Smooth muscle cell (in vitro differentiated cells): ENCODE results near the gene THY1. TPM values are rescaled to one million over a fixed set of nuclear protein-coding genes. Genes with fewer than 3 reads are reported as not detected.
"Not testable (repeated sequence)": the region's sequence is repeated elsewhere in the genome, so short reads cannot be mapped to it uniquely, and the experiment has no call there.

ENCODE experiments used
- DNase-seq: peaks from one replicate; lab custom pipeline; 2025; ENCODE audit not compliant: unreplicated experiment; lab: John Stamatoyannopoulos, UW
- H2AFZ ChIP-seq: fragments of 200-600 bp; sonication (generic); 2 replicates; pipeline ENCODE4 v1.6.0; 2016; ENCODE audit warnings: antibody characterized with exemption, low read depth, mild to moderate bottlenecking
- H3F3A ChIP-seq: fragments of 200-600 bp; sonication (generic); 2 replicates; pipeline ENCODE4 v1.6.0; 2017; ENCODE audit warnings: antibody characterized with exemption, low read depth
- H3K27ac ChIP-seq: fragments of 200-600 bp; sonication (generic); 2 replicates; pipeline ENCODE4 v1.5.1; 2016; ENCODE audit warnings: low read depth, mild to moderate bottlenecking
- H3K27me3 ChIP-seq: fragments of 200-600 bp; sonication (generic); 2 replicates; pipeline ENCODE4 v1.6.1; 2016; ENCODE audit warnings: low read depth, mild to moderate bottlenecking
- H3K36me3 ChIP-seq: fragments of 200-600 bp; sonication (generic); 2 replicates; pipeline ENCODE4 v1.5.1; 2016; ENCODE audit warnings: low read depth
- H3K4me1 ChIP-seq: fragments of 200-600 bp; sonication (generic); 2 replicates; pipeline ENCODE4 v1.5.1; 2016; ENCODE audit warnings: low read depth
- H3K4me2 ChIP-seq: fragments of 200-600 bp; sonication (generic); 2 replicates; pipeline ENCODE4 v1.6.0; 2016; ENCODE audit warnings: mild to moderate bottlenecking
- H3K4me3 ChIP-seq: fragments of 200-600 bp; sonication (generic); 2 replicates; pipeline ENCODE4 v1.5.1; 2016; ENCODE audit warnings: mild to moderate bottlenecking
- H3K79me2 ChIP-seq: fragments of 200-600 bp; sonication (generic); 2 replicates; pipeline ENCODE4 v1.6.0; 2016; ENCODE audit warnings: low read depth, mild to moderate bottlenecking
- H3K9ac ChIP-seq: fragments of 200-600 bp; sonication (generic); 2 replicates; pipeline ENCODE4 v1.6.0; 2016; ENCODE audit warnings: low read depth
- H3K9me3 ChIP-seq: fragments of 200-600 bp; sonication (generic); replicated peaks from 2 replicates; pipeline ENCODE4 v1.5.1; 2016; ENCODE audit warnings: low read depth
- H4K20me1 ChIP-seq: fragments of 200-600 bp; sonication (generic); 2 replicates; pipeline ENCODE4 v1.6.0; 2016; ENCODE audit warnings: low read depth
- WGBS: methylation state at CpG from one replicate; pipeline ENCODE4 v1.1.7; 2016; ENCODE audit warnings: low lambda C conversion rate; 5-methylcytosine and 5-hydroxymethylcytosine counted together
- polyA plus RNA-seq: library from polyadenylated mRNA; unstranded; fragments of >200 nt; fragmentation: Nextera tagmentation; extraction: Ambion mirVana; gene quantifications from 2 replicates; pipeline ENCODE4 v1.2.1, GENCODE V29; 2016
- total RNA-seq: library from RNA; depleted of rRNA; stranded (reverse); fragments of >200 nt; gene quantifications from 2 replicates; pipeline ENCODE4 v1.2.3, GENCODE V29; 2014
- TF ChIP-seq, protein P1 (sequence below): fragments of 200-600 bp; sonication (generic); IDR thresholded peaks from 2 replicates; pipeline ENCODE4 v1.5.1; 2017; ENCODE audit warnings: borderline replicate concordance, mild to moderate bottlenecking, antibody characterized with exemption; ENCODE audit not compliant: insufficient read depth, poor library complexity, severe bottlenecking

THY1 gene
- total and polyA plus RNA-seq, 2 experiments from 2014 or later, result 297 to 614 TPM

- Histone ChIP-seq H3K4me3 (no peak overlapping the region), H3K9ac (peak overlapping the region; percentile 8), H3K4me2 (peak overlapping the region; percentile 43), H3K36me3 (no peaks in the 10 kb centered on the region), H3F3A (peaks cover 3% of the 10 kb centered on the region), H3K9me3 (no peaks in the 10 kb centered on the region), H2AFZ (peak overlapping the region; percentile 61), H3K27ac (peak overlapping the region; percentile 67), H3K79me2 (no peaks in the 10 kb centered on the region), H3K4me1 (no peaks in the 10 kb centered on the region), H3K27me3 (no peaks in the 10 kb centered on the region), H4K20me1 (no peaks in the 10 kb centered on the region)
- DNase-seq, result no peak
- TF ChIP-seq, protein P1, sequence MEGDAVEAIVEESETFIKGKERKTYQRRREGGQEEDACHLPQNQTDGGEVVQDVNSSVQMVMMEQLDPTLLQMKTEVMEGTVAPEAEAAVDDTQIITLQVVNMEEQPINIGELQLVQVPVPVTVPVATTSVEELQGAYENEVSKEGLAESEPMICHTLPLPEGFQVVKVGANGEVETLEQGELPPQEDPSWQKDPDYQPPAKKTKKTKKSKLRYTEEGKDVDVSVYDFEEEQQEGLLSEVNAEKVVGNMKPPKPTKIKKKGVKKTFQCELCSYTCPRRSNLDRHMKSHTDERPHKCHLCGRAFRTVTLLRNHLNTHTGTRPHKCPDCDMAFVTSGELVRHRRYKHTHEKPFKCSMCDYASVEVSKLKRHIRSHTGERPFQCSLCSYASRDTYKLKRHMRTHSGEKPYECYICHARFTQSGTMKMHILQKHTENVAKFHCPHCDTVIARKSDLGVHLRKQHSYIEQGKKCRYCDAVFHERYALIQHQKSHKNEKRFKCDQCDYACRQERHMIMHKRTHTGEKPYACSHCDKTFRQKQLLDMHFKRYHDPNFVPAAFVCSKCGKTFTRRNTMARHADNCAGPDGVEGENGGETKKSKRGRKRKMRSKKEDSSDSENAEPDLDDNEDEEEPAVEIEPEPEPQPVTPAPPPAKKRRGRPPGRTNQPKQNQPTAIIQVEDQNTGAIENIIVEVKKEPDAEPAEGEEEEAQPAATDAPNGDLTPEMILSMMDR, result no peak
- 28% methylated on average over 4 of the region's 4 CpGs for WGBS
Measured at GRCh38 chr11:119445850-119446249, 22.9 kb upstream of the THY1 start.

GRCh38 chr11:119445379-119445778 is 22.4 kb upstream of the THY1 start:
- Histone ChIP-seq H3K27ac (peak overlapping the region; percentile 67), H3F3A (peaks cover 5% of the 10 kb centered on the region), H3K79me2 (no peaks in the 10 kb centered on the region), H3K9me3 (no peaks in the 10 kb centered on the region), H3K4me2 (peak overlapping the region; percentile 43), H3K36me3 (no peaks in the 10 kb centered on the region), H3K4me1 (no peaks in the 10 kb centered on the region), H2AFZ (peak overlapping the region; percentile 61), H3K4me3 (no peak overlapping the region), H3K9ac (no peak overlapping the region), H3K27me3 (no peaks in the 10 kb centered on the region), H4K20me1 (no peaks in the 10 kb centered on the region)
- WGBS, result 84% methylated on average over 11 of the region's 11 CpGs
- TF ChIP-seq, protein P1, result no peak
- no peak for DNase-seq

DNA sequence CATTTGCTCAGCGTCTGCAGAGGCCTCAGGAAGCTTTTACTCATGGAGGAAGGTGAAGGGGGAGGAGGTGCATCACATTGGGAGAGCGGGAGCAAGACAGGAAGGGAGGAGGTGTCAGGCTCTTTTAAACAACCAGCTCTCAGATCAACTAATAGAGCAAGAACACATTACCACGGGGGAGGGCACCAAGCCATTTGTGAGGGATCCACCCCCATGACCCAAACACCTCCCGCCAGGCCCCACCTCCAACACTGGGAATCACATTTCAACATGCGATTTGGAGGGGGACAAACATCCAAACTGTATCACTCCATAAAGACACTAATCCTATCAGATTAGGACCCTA is 18.9 kb upstream of the THY1 start:
- no peak overlapping the region for H3K9ac ChIP-seq
- H3K9me3 ChIP-seq, result no peaks in the 10 kb centered on the region
- peaks cover 5% of the 10 kb centered on the region for H3F3A ChIP-seq
- H3K79me2 ChIP-seq, result no peaks in the 10 kb centered on the region
- no peaks in the 10 kb centered on the region for H3K36me3 ChIP-seq
- no peak overlapping the region for H3K4me3 ChIP-seq
- H3K4me2 ChIP-seq, result peak overlapping the region; percentile 40
- H3K27me3 ChIP-seq, result no peaks in the 10 kb centered on the region
- no peak for DNase-seq
- H3K27ac ChIP-seq, result peak overlapping the region; percentile 75
- no peak overlapping the region for H2AFZ ChIP-seq
- 51% methylated on average over 5 of the region's 5 CpGs for WGBS
- no peaks in the 10 kb centered on the region for H4K20me1 ChIP-seq
- TF ChIP-seq, protein P1, result no peak
- no peaks in the 10 kb centered on the region for H3K4me1 ChIP-seq

DNA sequence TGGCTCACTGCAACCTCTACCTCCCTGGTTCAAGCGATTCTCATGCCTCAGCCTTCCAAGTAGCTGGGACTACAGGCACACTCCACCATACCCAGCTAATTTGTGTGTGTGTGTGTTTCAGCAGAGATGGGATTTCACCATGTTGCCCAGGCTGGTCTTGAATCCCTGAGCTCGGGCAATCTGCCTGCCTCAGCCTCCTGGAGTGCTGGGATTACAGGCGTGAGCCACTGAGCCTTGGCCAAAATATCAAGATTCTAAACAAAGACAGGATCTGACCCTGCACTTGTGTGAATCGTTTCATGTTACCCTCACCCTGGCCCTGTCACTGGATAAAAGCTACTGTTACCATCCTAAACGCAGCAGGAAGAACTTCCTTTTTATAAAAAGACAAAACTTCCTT is 15.6 kb upstream of the THY1 start:
- Histone ChIP-seq H4K20me1 (no peaks in the 10 kb centered on the region), H3K4me3 (no peak overlapping the region), H2AFZ (no peak overlapping the region), H3K27ac (no peak overlapping the region), H3K9me3 (no peaks in the 10 kb centered on the region), H3K4me2 (no peak overlapping the region), H3K79me2 (no peaks in the 10 kb centered on the region), H3K4me1 (peaks cover 2% of the 10 kb centered on the region), H3K27me3 (no peaks in the 10 kb centered on the region), H3K36me3 (no peaks in the 10 kb centered on the region), H3F3A (peaks cover 8% of the 10 kb centered on the region), H3K9ac (no peak overlapping the region)
- WGBS, result 49% methylated on average over 5 of the region's 5 CpGs
- no peak for DNase-seq
- TF ChIP-seq, protein P1, result no peak

- Histone ChIP-seq H3F3A (peaks cover 17% of the 10 kb centered on the region), H3K4me1 (peaks cover 13% of the 10 kb centered on the region)
- not testable (repeated sequence) for H3K27ac ChIP-seq, H3K36me3 ChIP-seq, H3K4me2 ChIP-seq, H4K20me1 ChIP-seq, H2AFZ ChIP-seq, H3K9ac ChIP-seq, H3K27me3 ChIP-seq, DNase-seq, H3K9me3 ChIP-seq, H3K79me2 ChIP-seq, H3K4me3 ChIP-seq
- WGBS, result 93% methylated on average over 5 of the region's 5 CpGs
Measured at GRCh38 chr11:119437521-119437920, 14.5 kb upstream of the THY1 start.
